ENCODE data around the gene TRIM67. TPM values are rescaled to one million over a fixed set of nuclear protein-coding genes. Genes with fewer than 3 reads are reported as not detected.

TRIM67 gene
- total RNA-seq, 1 experiment from 2014 or later = 0.54 TPM

- Histone ChIP-seq H3K4me3 (ENCODE audit: low read depth, low read length) (no peak overlapping the region), H3K4me1 (peaks cover 26% of the 10 kb centered on the region), H3K27me3 (replicated peaks; ENCODE audit: control insufficient read depth, insufficient read depth, low read length) (no peaks in the 10 kb centered on the region), H3K9me3 (no peaks in the 10 kb centered on the region), H3K36me3 (ENCODE audit: control insufficient read depth, insufficient read depth, low read length) (no peaks in the 10 kb centered on the region)
- intact Hi-C loops (cut with micrococcal nuclease; ENCODE audit: unreplicated experiment) = no loop called here
- Mint-ChIP-seq H3K4me1 (ENCODE audit: low read depth, unreplicated experiment) (peaks cover 19% of the 10 kb centered on the region), H3K9me3 (ENCODE audit: unreplicated experiment) (no peaks in the 10 kb centered on the region), H3K27ac (ENCODE audit: unreplicated experiment) (no peak overlapping the region), H3K36me3 (ENCODE audit: insufficient read depth, unreplicated experiment) (peaks cover 6% of the 10 kb centered on the region), H3K4me3 (ENCODE audit: unreplicated experiment) (no peak overlapping the region), H3K27me3 (ENCODE audit: insufficient read depth, unreplicated experiment) (no peaks in the 10 kb centered on the region)
- POLR2A ChIA-PET = no interaction called here
- DNase-seq = no peak
- CTCF ChIA-PET = no interaction called here
- no peak for TF ChIP-seq CTCF (IDR thresholded peaks at IDR 0.05; ENCODE audit: insufficient read depth in 1 of 2, low read depth in 1 of 2, low read length in 1 of 2, severe bottlenecking in 1 of 2, unreplicated experiment in 1 of 2)
- BruUV-seq (replicated peaks) = no TSS peak
These were observed 47.1 kb downstream of the TRIM67 start for GRCh38 chr1:231208980-231209379.

- no peak for TF ChIP-seq CTCF (IDR thresholded peaks at IDR 0.05; ENCODE audit: insufficient read depth in 1 of 2, low read depth in 1 of 2, low read length in 1 of 2, severe bottlenecking in 1 of 2, unreplicated experiment in 1 of 2)
- Histone ChIP-seq H3K36me3 (ENCODE audit: control insufficient read depth, insufficient read depth, low read length) (no peaks in the 10 kb centered on the region), H3K4me1 (peaks cover 29% of the 10 kb centered on the region), H3K9me3 (no peaks in the 10 kb centered on the region), H3K4me3 (ENCODE audit: low read depth, low read length) (no peak overlapping the region), H3K27me3 (replicated peaks; ENCODE audit: control insufficient read depth, insufficient read depth, low read length) (no peaks in the 10 kb centered on the region)
- Mint-ChIP-seq H3K27ac (ENCODE audit: unreplicated experiment) (no peak overlapping the region), H3K9me3 (ENCODE audit: unreplicated experiment) (no peaks in the 10 kb centered on the region), H3K36me3 (ENCODE audit: insufficient read depth, unreplicated experiment) (peaks cover 6% of the 10 kb centered on the region), H3K4me1 (ENCODE audit: low read depth, unreplicated experiment) (peaks cover 22% of the 10 kb centered on the region), H3K27me3 (ENCODE audit: insufficient read depth, unreplicated experiment) (no peaks in the 10 kb centered on the region), H3K4me3 (ENCODE audit: unreplicated experiment) (no peak overlapping the region)
- ChIA-PET POLR2A (no interaction called here), CTCF (interaction anchor here (1.0 to 2.8 kb wide), 2 partner anchors 116 to 194 kb away, joined by 3 to 10 read pairs; no protein-coding TSS in a partner anchor)
- DNase-seq = no peak
- intact Hi-C loops (cut with micrococcal nuclease; ENCODE audit: unreplicated experiment) = no loop called here
- no TSS peak for BruUV-seq (replicated peaks)
These were observed 47.7 kb downstream of the TRIM67 start for GRCh38 chr1:231209531-231209930.

DNA sequence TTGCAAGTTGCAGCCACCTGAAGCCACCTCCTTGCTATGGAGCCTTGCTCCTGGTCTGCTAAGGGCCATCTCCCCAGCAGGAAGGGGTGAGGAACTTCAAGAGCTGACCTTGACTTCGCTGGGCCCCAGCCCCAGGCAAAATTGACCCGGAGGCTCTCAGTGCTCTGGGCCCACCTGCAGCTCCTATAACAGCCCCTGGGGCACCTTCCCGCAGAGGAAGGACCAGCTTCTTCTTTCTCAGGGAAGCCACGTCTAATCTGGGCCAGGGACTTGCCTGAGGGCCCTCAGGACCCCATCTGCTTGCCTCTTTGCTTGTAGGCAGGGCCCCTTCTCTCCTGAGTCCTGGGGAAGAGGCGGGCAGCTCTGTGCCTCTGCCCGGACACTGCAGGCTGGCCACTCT, 48.3 kb downstream of the TRIM67 start:
- CTCF ChIA-PET = interaction anchor here (1.0 to 2.8 kb wide), 3 partner anchors 116 to 231 kb away, joined by 3 to 10 read pairs (median 3); partner anchors contain the start of genes ARV1 and TTC13
- POLR2A ChIA-PET = no interaction called here
- BruUV-seq (replicated peaks) = no TSS peak

More for the DNA sequence above, 48.3 kb downstream of the TRIM67 start:
- Histone ChIP-seq H3K36me3 (ENCODE audit: control insufficient read depth, insufficient read depth, low read length) (no peaks in the 10 kb centered on the region), H3K4me3 (ENCODE audit: low read depth, low read length) (no peak overlapping the region), H3K4me1 (peaks cover 31% of the 10 kb centered on the region), H3K9me3 (no peaks in the 10 kb centered on the region), H3K27me3 (replicated peaks; ENCODE audit: control insufficient read depth, insufficient read depth, low read length) (no peaks in the 10 kb centered on the region)
- intact Hi-C loops (cut with micrococcal nuclease; ENCODE audit: unreplicated experiment) = loop anchor here (2.0 to 10.0 kb wide), 4 partner anchors 48 to 345 kb away; partner anchors contain the start of genes ARV1, C1orf198, TRIM67 and TTC13
- Mint-ChIP-seq H3K9me3 (ENCODE audit: unreplicated experiment) (no peaks in the 10 kb centered on the region), H3K27me3 (ENCODE audit: insufficient read depth, unreplicated experiment) (no peaks in the 10 kb centered on the region), H3K4me1 (ENCODE audit: low read depth, unreplicated experiment) (peaks cover 22% of the 10 kb centered on the region), H3K4me3 (ENCODE audit: unreplicated experiment) (no peak overlapping the region), H3K36me3 (ENCODE audit: insufficient read depth, unreplicated experiment) (peaks cover 6% of the 10 kb centered on the region), H3K27ac (ENCODE audit: unreplicated experiment) (no peak overlapping the region)
- no peak for TF ChIP-seq CTCF (IDR thresholded peaks at IDR 0.05; ENCODE audit: insufficient read depth in 1 of 2, low read depth in 1 of 2, low read length in 1 of 2, severe bottlenecking in 1 of 2, unreplicated experiment in 1 of 2)
- DNase-seq = no peak

All from Caco-2 (cell line).